GM23338 (cell line): ENCODE measurements around the gene CCNI2. TPM values are rescaled to one million over a fixed set of nuclear protein-coding genes. Genes with fewer than 3 reads are reported as not detected.

Source experiments
- ATAC-seq: fragments of 200-7000 bp; cut with Tn5 transposase; 3 replicates; pipeline ENCODE4 v1.9.1; 2020
- DNase-seq: peaks from one replicate; pipeline ENCODE4 v3.0.0-alpha.2; 2015; ENCODE audit warnings: low spot score
- H2AFZ ChIP-seq: fragments of 200-600 bp; sonication (generic); 2 replicates; pipeline ENCODE4 v1.8.0; 2016; ENCODE audit warnings: antibody characterized with exemption, mild to moderate bottlenecking, moderate library complexity
- H3F3A ChIP-seq: fragments of 200-600 bp; sonication (generic); replicated peaks from 2 replicates; pipeline ENCODE4 v1.8.0; 2017; ENCODE audit warnings: antibody characterized with exemption, mixed run types, low read depth
- H3K27ac ChIP-seq: fragments of 200-600 bp; sonication (generic); 2 replicates; pipeline ENCODE4 v1.6.1; 2016; ENCODE audit warnings: low read depth
- H3K27me3 ChIP-seq: fragments of 200-600 bp; sonication (generic); 2 replicates; pipeline ENCODE4 v1.8.0; 2016; ENCODE audit warnings: mild to moderate bottlenecking, mixed run types, moderate library complexity; ENCODE audit not compliant: insufficient read depth
- H3K36me3 ChIP-seq: fragments of 200-600 bp; sonication (generic); 2 replicates; pipeline ENCODE4 v1.8.0; 2016; ENCODE audit warnings: mild to moderate bottlenecking; ENCODE audit not compliant: insufficient read depth
- H3K4me1 ChIP-seq: fragments of 200-600 bp; sonication (generic); 2 replicates; pipeline ENCODE4 v1.8.0; 2016; ENCODE audit warnings: mild to moderate bottlenecking, moderate library complexity; ENCODE audit not compliant: insufficient read depth
- H3K4me2 ChIP-seq: fragments of 200-600 bp; sonication (generic); 2 replicates; pipeline ENCODE4 v1.7.1; 2017; ENCODE audit warnings: mixed run types
- H3K4me3 ChIP-seq: fragments of 200-600 bp; sonication (generic); 2 replicates; pipeline ENCODE4 v1.6.1; 2016; ENCODE audit warnings: mixed run types
- H3K79me2 ChIP-seq: fragments of 200-600 bp; sonication (generic); replicated peaks from 2 replicates; pipeline ENCODE4 v1.8.0; 2017; ENCODE audit warnings: mild to moderate bottlenecking; ENCODE audit not compliant: insufficient read depth
- H3K9me2 ChIP-seq: fragments of 200-600 bp; sonication (generic); 2 replicates; pipeline ENCODE4 v1.8.0; 2017; ENCODE audit not compliant: insufficient read depth
- H4K20me1 ChIP-seq: fragments of 200-600 bp; sonication (generic); replicated peaks from 2 replicates; pipeline ENCODE4 v1.8.0; 2017; ENCODE audit warnings: mild to moderate bottlenecking; ENCODE audit not compliant: insufficient read depth
- H3K27ac Mint-ChIP-seq: 2 replicates; pipeline ENCODE4 v1.8.0; 2020; ENCODE audit warnings: inconsistent platforms, mild to moderate bottlenecking, moderate library complexity, mixed read lengths
- H3K27me3 Mint-ChIP-seq: 3 replicates; pipeline ENCODE4 v1.8.0; 2022; ENCODE audit warnings: low read depth, mild to moderate bottlenecking, moderate library complexity, mixed read lengths, inconsistent platforms; ENCODE audit not compliant: insufficient read depth, poor library complexity
- H3K36me3 Mint-ChIP-seq: 3 replicates; pipeline ENCODE4 v1.8.0; 2021; ENCODE audit warnings: low read depth, mild to moderate bottlenecking, inconsistent platforms, moderate library complexity, mixed read lengths
- H3K4me1 Mint-ChIP-seq: 3 replicates; pipeline ENCODE4 v1.8.0; 2020; ENCODE audit warnings: mild to moderate bottlenecking, inconsistent platforms, mixed read lengths
- H3K4me3 Mint-ChIP-seq: 3 replicates; pipeline ENCODE4 v1.8.0; 2021; ENCODE audit warnings: moderate library complexity, mild to moderate bottlenecking, inconsistent platforms, mixed read lengths
- H3K9me3 Mint-ChIP-seq: 3 replicates; pipeline ENCODE4 v1.8.0; 2020; ENCODE audit warnings: moderate library complexity, mild to moderate bottlenecking, inconsistent platforms, mixed read lengths
- CREB1 ChIP-seq: fragments of 250-450 bp; sonication (Bioruptor Pico); IDR thresholded peaks from 2 replicates; pipeline ENCODE4 v1.5.0; 2020; ENCODE audit warnings: low read depth, mild to moderate bottlenecking, moderate library complexity
- EZH2 ChIP-seq: fragments of 200-600 bp; sonication (generic); IDR thresholded peaks from one replicate; pipeline ENCODE4 v1.8.0; 2017; ENCODE audit warnings: antibody characterized with exemption, mild to moderate bottlenecking, low read depth; ENCODE audit not compliant: unreplicated experiment
- EZH2phosphoT487 ChIP-seq: fragments of 200-600 bp; sonication (generic); IDR thresholded peaks from one replicate; pipeline ENCODE4 v1.8.1; 2018; ENCODE audit warnings: antibody characterized with exemption; ENCODE audit not compliant: unreplicated experiment
- JUNB ChIP-seq: IDR thresholded peaks from one replicate; pipeline ENCODE4 v1.6.1; 2016; ENCODE audit warnings: antibody characterized with exemption; ENCODE audit not compliant: unreplicated experiment
- POLR2AphosphoS5 ChIP-seq: IDR thresholded peaks from 2 replicates; pipeline ENCODE4 v1.6.1; 2016; ENCODE audit warnings: antibody characterized with exemption, low read depth
- STAT1 ChIP-seq: IDR thresholded peaks from one replicate; pipeline ENCODE4 v1.6.1; 2016; ENCODE audit warnings: antibody characterized with exemption; ENCODE audit not compliant: unreplicated experiment
- ZNF114 ChIP-seq: fragments of 250-450 bp; sonication (Bioruptor Pico); IDR thresholded peaks from 2 replicates; pipeline ENCODE4 v1.5.0; 2020; ENCODE audit warnings: mild to moderate bottlenecking, moderate library complexity
- ZNF331 ChIP-seq: fragments of 250-450 bp; sonication (Bioruptor Pico); IDR thresholded peaks from 2 replicates; pipeline ENCODE4 v1.5.0; 2020; ENCODE audit warnings: low read depth, mild to moderate bottlenecking, moderate library complexity
- ZNF462 ChIP-seq: fragments of 250-450 bp; sonication (Bioruptor Pico); IDR thresholded peaks from 2 replicates; pipeline ENCODE4 v1.5.0; 2020; ENCODE audit warnings: mild to moderate bottlenecking, moderate library complexity
- polyA plus RNA-seq: library from polyadenylated mRNA; unstranded; fragments of >200 nt; fragmentation: Nextera tagmentation; extraction: Ambion mirVana; gene quantifications from 2 replicates; pipeline ENCODE4 v1.2.1, GENCODE V29; 2016
- total RNA-seq: library from RNA; depleted of rRNA; stranded (reverse); fragments of >200 nt; shearing (Covaris generic); gene quantifications from 2 replicates; pipeline ENCODE4 v1.2.3, GENCODE V29; 2014
- TF ChIP-seq, protein P1 (sequence below), 2 experiments: fragments of 200-600 bp in 1 of 2; sonication (generic) in 1 of 2; conservative IDR thresholded peaks; 2 replicates each; pipeline versions ENCODE4 v1.5.1 to v1.6.1; 2016 to 2017; ENCODE audit warnings: antibody characterized with exemption in 2 of 2, low read depth in 2 of 2, mild to moderate bottlenecking in 2 of 2, moderate library complexity in 1 of 2
- TF ChIP-seq, protein P2 (sequence below): IDR thresholded peaks from one replicate; pipeline ENCODE4 v1.6.1; 2018; ENCODE audit warnings: antibody characterized with exemption; ENCODE audit not compliant: unreplicated experiment

Gene CCNI2
- total and polyA plus RNA-seq, 2 experiments from 2014 or later, result 0.55 to 2.5 TPM

GRCh38 chr5:132771503-132771998 lies 24.3 kb downstream of the CCNI2 start:
- Mint-ChIP-seq H3K27me3 (peaks cover 25% of the 10 kb centered on the region), H3K4me1 (peaks cover 26% of the 10 kb centered on the region), H3K36me3 (no peaks in the 10 kb centered on the region; the same call in 2 of the 3 replicates), H3K4me3 (no peak overlapping the region), H3K27ac (no peak overlapping the region), H3K9me3 (no peaks in the 10 kb centered on the region)
- Histone ChIP-seq H3K27me3 (peaks cover 15% of the 10 kb centered on the region), H2AFZ (no peak overlapping the region), H3K79me2 (peaks cover 4% of the 10 kb centered on the region; the same call in 1 of the 2 replicates), H3K36me3 (no peaks in the 10 kb centered on the region), H3F3A (no peaks in the 10 kb centered on the region), H3K9me2 (peaks cover 2% of the 10 kb centered on the region; the same call in 1 of the 2 replicates), H3K4me1 (peaks cover 17% of the 10 kb centered on the region; the same call in 1 of the 2 replicates), H3K27ac (0 out of 2 replicates have a peak overlapping the region, but pooled peaks have one; percentile 53), H3K4me3 (no peak overlapping the region), H3K4me2 (no peak overlapping the region), H4K20me1 (0 out of 2 replicates have a peak, but pooled peaks cover 4% of the 10 kb centered on the region)
- peak; percentile 84 for DNase-seq
- peak; percentile 64 for ATAC-seq
- TF ChIP-seq, protein P1, sequence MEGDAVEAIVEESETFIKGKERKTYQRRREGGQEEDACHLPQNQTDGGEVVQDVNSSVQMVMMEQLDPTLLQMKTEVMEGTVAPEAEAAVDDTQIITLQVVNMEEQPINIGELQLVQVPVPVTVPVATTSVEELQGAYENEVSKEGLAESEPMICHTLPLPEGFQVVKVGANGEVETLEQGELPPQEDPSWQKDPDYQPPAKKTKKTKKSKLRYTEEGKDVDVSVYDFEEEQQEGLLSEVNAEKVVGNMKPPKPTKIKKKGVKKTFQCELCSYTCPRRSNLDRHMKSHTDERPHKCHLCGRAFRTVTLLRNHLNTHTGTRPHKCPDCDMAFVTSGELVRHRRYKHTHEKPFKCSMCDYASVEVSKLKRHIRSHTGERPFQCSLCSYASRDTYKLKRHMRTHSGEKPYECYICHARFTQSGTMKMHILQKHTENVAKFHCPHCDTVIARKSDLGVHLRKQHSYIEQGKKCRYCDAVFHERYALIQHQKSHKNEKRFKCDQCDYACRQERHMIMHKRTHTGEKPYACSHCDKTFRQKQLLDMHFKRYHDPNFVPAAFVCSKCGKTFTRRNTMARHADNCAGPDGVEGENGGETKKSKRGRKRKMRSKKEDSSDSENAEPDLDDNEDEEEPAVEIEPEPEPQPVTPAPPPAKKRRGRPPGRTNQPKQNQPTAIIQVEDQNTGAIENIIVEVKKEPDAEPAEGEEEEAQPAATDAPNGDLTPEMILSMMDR (conservative IDR thresholded peaks at IDR 0.05; ENCODE audit: low read depth in 2 of 2), result no peak
- TF ChIP-seq, protein P2, sequence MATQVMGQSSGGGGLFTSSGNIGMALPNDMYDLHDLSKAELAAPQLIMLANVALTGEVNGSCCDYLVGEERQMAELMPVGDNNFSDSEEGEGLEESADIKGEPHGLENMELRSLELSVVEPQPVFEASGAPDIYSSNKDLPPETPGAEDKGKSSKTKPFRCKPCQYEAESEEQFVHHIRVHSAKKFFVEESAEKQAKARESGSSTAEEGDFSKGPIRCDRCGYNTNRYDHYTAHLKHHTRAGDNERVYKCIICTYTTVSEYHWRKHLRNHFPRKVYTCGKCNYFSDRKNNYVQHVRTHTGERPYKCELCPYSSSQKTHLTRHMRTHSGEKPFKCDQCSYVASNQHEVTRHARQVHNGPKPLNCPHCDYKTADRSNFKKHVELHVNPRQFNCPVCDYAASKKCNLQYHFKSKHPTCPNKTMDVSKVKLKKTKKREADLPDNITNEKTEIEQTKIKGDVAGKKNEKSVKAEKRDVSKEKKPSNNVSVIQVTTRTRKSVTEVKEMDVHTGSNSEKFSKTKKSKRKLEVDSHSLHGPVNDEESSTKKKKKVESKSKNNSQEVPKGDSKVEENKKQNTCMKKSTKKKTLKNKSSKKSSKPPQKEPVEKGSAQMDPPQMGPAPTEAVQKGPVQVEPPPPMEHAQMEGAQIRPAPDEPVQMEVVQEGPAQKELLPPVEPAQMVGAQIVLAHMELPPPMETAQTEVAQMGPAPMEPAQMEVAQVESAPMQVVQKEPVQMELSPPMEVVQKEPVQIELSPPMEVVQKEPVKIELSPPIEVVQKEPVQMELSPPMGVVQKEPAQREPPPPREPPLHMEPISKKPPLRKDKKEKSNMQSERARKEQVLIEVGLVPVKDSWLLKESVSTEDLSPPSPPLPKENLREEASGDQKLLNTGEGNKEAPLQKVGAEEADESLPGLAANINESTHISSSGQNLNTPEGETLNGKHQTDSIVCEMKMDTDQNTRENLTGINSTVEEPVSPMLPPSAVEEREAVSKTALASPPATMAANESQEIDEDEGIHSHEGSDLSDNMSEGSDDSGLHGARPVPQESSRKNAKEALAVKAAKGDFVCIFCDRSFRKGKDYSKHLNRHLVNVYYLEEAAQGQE, result no peak
- TF ChIP-seq EZH2phosphoT487 (no peak), STAT1 (no peak), EZH2 (no peak), ZNF331 (no peak), ZNF462 (no peak), ZNF114 (CRISPR knock-in tag) (no peak), CREB1 (CRISPR knock-in tag) (no peak), JUNB (no peak), POLR2AphosphoS5 (no peak)
